Immature natural killer cell (primary cell): ENCODE measurements around the gene KLHL42. TPM values are rescaled to one million over a fixed set of nuclear protein-coding genes. Genes with fewer than 3 reads are reported as not detected.

Source experiments
- DNase-seq, 3 donors: peaks; one replicate each; pipeline ENCODE4 v3.0.0; 2022; ENCODE audit warnings: mixed read lengths in 1 of 3
- H3K27ac Mint-ChIP-seq, 6 donors: one replicate each; pipeline ENCODE4 v1.8.0; 2020; ENCODE audit warnings: mixed read lengths in 6 of 6, mild to moderate bottlenecking in 5 of 6, inconsistent platforms in 4 of 6, moderate library complexity in 3 of 6
- H3K27me3 Mint-ChIP-seq, 3 donors: one replicate each; pipeline ENCODE4 v1.8.0; 2020 to 2021; ENCODE audit warnings: low read depth in 3 of 3, mild to moderate bottlenecking in 3 of 3, mixed read lengths in 3 of 3, moderate library complexity in 3 of 3, inconsistent platforms in 1 of 3
- H3K36me3 Mint-ChIP-seq, 3 donors: one replicate each; pipeline ENCODE4 v1.8.0; 2020; ENCODE audit warnings: mixed read lengths in 3 of 3, inconsistent platforms in 2 of 3, mild to moderate bottlenecking in 2 of 3
- H3K4me1 Mint-ChIP-seq, 2 donors: one replicate each; pipeline ENCODE4 v1.8.0; 2020; ENCODE audit warnings: inconsistent platforms in 2 of 2, mild to moderate bottlenecking in 2 of 2, mixed read lengths in 2 of 2, moderate library complexity in 1 of 2
- H3K4me3 Mint-ChIP-seq, 5 donors: one replicate each; pipeline ENCODE4 v1.8.0; 2020; ENCODE audit warnings: mild to moderate bottlenecking in 5 of 5, mixed read lengths in 5 of 5, inconsistent platforms in 3 of 5, moderate library complexity in 3 of 5
- H3K9me3 Mint-ChIP-seq, 6 donors: one replicate each; pipeline ENCODE4 v1.8.0; 2020; ENCODE audit warnings: mild to moderate bottlenecking in 6 of 6, mixed read lengths in 6 of 6, inconsistent platforms in 4 of 6, moderate library complexity in 3 of 6
- polyA plus RNA-seq, 3 donors: library from polyadenylated mRNA; unstranded; fragments of 300-500 nt; fragmentation: Illumina TruSeq; gene quantifications; one replicate each; pipeline ENCODE4 v1.2.3, GENCODE V29; 2021

The KLHL42 gene
- polyA plus RNA-seq, 3 donors from 2014 or later, result 3.5 to 10.3 (median 5.7) TPM

GRCh38 chr12:27790179-27790578 lies 10.1 kb downstream of the KLHL42 start:
- no peak for DNase-seq
- H3K27ac Mint-ChIP-seq, result no peak overlapping the region
- H3K9me3 Mint-ChIP-seq, result no peaks in the 10 kb centered on the region
- H3K4me3 Mint-ChIP-seq, result no peak overlapping the region
- peaks cover 10 to 24% (median 11%) of the 10 kb centered on the region in 3 donors for H3K36me3 Mint-ChIP-seq
- no peaks in the 10 kb centered on the region for H3K27me3 Mint-ChIP-seq
- peaks cover 6 to 30% of the 10 kb centered on the region in 2 donors for H3K4me1 Mint-ChIP-seq

GRCh38 chr12:27794818-27795584 lies 15.0 kb downstream of the KLHL42 start:
- peak overlapping the region in 1 of 6 donors; percentile 54 for H3K27ac Mint-ChIP-seq
- peaks cover 0 to 4% of the 10 kb centered on the region in 2 donors for H3K4me1 Mint-ChIP-seq
- H3K9me3 Mint-ChIP-seq, result no peaks in the 10 kb centered on the region
- peaks cover 24 to 42% (median 25%) of the 10 kb centered on the region in 3 donors for H3K36me3 Mint-ChIP-seq
- H3K27me3 Mint-ChIP-seq, result no peaks in the 10 kb centered on the region
- H3K4me3 Mint-ChIP-seq, result no peak overlapping the region
- DNase-seq, result no peak

- no peak overlapping the region for H3K4me3 Mint-ChIP-seq
- no peak overlapping the region for H3K27ac Mint-ChIP-seq
Observed at GRCh38 chr12:27796128-27796527, 16.1 kb downstream of the KLHL42 start.

GRCh38 chr12:27797301-27798025 lies 17.4 kb downstream of the KLHL42 start:
- Mint-ChIP-seq H3K9me3 (no peaks in the 10 kb centered on the region), H3K27me3 (no peaks in the 10 kb centered on the region), H3K4me1 (no peaks in the 10 kb centered on the region), H3K4me3 (no peak overlapping the region), H3K27ac (no peak overlapping the region), H3K36me3 (peaks cover 15 to 27% (median 18%) of the 10 kb centered on the region in 3 donors)
- no peak for DNase-seq

More at GRCh38 chr12:27796128-27796527, 16.1 kb downstream of the KLHL42 start:
- Mint-ChIP-seq H3K27me3 (no peaks in the 10 kb centered on the region), H3K4me1 (no peaks in the 10 kb centered on the region), H3K36me3 (peaks cover 24 to 38% (median 25%) of the 10 kb centered on the region in 3 donors), H3K9me3 (no peaks in the 10 kb centered on the region)
- DNase-seq, result no peak

GRCh38 chr12:27800819-27801218 lies 20.8 kb downstream of the KLHL42 start:
- Mint-ChIP-seq H3K27ac (peak overlapping the region in 1 of 6 donors; percentile 13), H3K36me3 (peaks cover 7 to 18% (median 15%) of the 10 kb centered on the region in 3 donors), H3K4me1 (peaks cover 0 to 1% of the 10 kb centered on the region in 2 donors), H3K4me3 (no peak overlapping the region), H3K9me3 (no peaks in the 10 kb centered on the region), H3K27me3 (peaks cover 0 to 4% (median 0%) of the 10 kb centered on the region in 3 donors)
- no peak for DNase-seq

- no peak for DNase-seq
- Mint-ChIP-seq H3K27me3 (peaks cover 0 to 6% (median 0%) of the 10 kb centered on the region in 3 donors), H3K27ac (no peak overlapping the region), H3K4me3 (no peak overlapping the region), H3K9me3 (no peaks in the 10 kb centered on the region), H3K4me1 (peaks cover 0 to 9% of the 10 kb centered on the region in 2 donors), H3K36me3 (peaks cover 7 to 14% (median 12%) of the 10 kb centered on the region in 3 donors)
Observed at GRCh38 chr12:27801630-27802029, 21.6 kb downstream of the KLHL42 start.

- Mint-ChIP-seq H3K9me3 (no peaks in the 10 kb centered on the region), H3K27me3 (peaks cover 0 to 6% (median 0%) of the 10 kb centered on the region in 3 donors), H3K36me3 (peaks cover 7% of the 10 kb centered on the region in 3 donors), H3K4me1 (peaks cover 6 to 18% of the 10 kb centered on the region in 2 donors), H3K4me3 (no peak overlapping the region), H3K27ac (no peak overlapping the region)
- DNase-seq, result no peak
Observed at GRCh38 chr12:27802511-27802910, 22.5 kb downstream of the KLHL42 start.

- peaks cover 6 to 21% of the 10 kb centered on the region in 2 donors for H3K4me1 Mint-ChIP-seq
- H3K27me3 Mint-ChIP-seq, result peaks cover 0 to 6% (median 0%) of the 10 kb centered on the region in 3 donors
- no peak for DNase-seq
- H3K4me3 Mint-ChIP-seq, result no peak overlapping the region
- H3K27ac Mint-ChIP-seq, result no peak overlapping the region
- H3K36me3 Mint-ChIP-seq, result peaks cover 3 to 7% (median 4%) of the 10 kb centered on the region in 3 donors
- H3K9me3 Mint-ChIP-seq, result no peaks in the 10 kb centered on the region
Observed at GRCh38 chr12:27802936-27803335, 22.9 kb downstream of the KLHL42 start.

GRCh38 chr12:27805238-27805637 lies 25.2 kb downstream of the KLHL42 start:
- H3K4me3 Mint-ChIP-seq, result no peak overlapping the region
- DNase-seq, result no peak
- H3K4me1 Mint-ChIP-seq, result peaks cover 6 to 21% of the 10 kb centered on the region in 2 donors
- no peak overlapping the region for H3K27ac Mint-ChIP-seq
- peaks cover 0 to 8% (median 0%) of the 10 kb centered on the region in 3 donors for H3K27me3 Mint-ChIP-seq
- H3K36me3 Mint-ChIP-seq, result no peaks in the 10 kb centered on the region
- H3K9me3 Mint-ChIP-seq, result no peaks in the 10 kb centered on the region

GRCh38 chr12:27806259-27806658 lies 26.2 kb downstream of the KLHL42 start:
- Mint-ChIP-seq H3K36me3 (no peaks in the 10 kb centered on the region), H3K4me3 (peak overlapping the region in 2 of 5 donors; percentile 11 to 19), H3K27ac (peak overlapping the region in 1 of 6 donors; percentile 57), H3K4me1 (peaks cover 6 to 21% of the 10 kb centered on the region in 2 donors), H3K27me3 (peaks cover 0 to 8% (median 0%) of the 10 kb centered on the region in 3 donors), H3K9me3 (no peaks in the 10 kb centered on the region)
- no peak for DNase-seq

- H3K27ac Mint-ChIP-seq, result peak overlapping the region in 4 of 6 donors; percentile 8 to 83 (median 60)
- peak overlapping the region; percentile 19 to 61 (median 31) for H3K4me3 Mint-ChIP-seq
- H3K9me3 Mint-ChIP-seq, result no peaks in the 10 kb centered on the region
- H3K36me3 Mint-ChIP-seq, result no peaks in the 10 kb centered on the region
- DNase-seq, result peak; percentile 2 to 15 (median 5)
- peaks cover 6 to 21% of the 10 kb centered on the region in 2 donors for H3K4me1 Mint-ChIP-seq
- H3K27me3 Mint-ChIP-seq, result peaks cover 0 to 8% (median 0%) of the 10 kb centered on the region in 3 donors
Observed at GRCh38 chr12:27807063-27807703, 27.1 kb downstream of the KLHL42 start.

- H3K4me1 Mint-ChIP-seq, result peaks cover 6 to 21% of the 10 kb centered on the region in 2 donors
- no peak overlapping the region for H3K4me3 Mint-ChIP-seq
- H3K27me3 Mint-ChIP-seq, result peaks cover 0 to 10% (median 0%) of the 10 kb centered on the region in 3 donors
- DNase-seq, result no peak
- no peaks in the 10 kb centered on the region for H3K36me3 Mint-ChIP-seq
- H3K27ac Mint-ChIP-seq, result no peak overlapping the region
- no peaks in the 10 kb centered on the region for H3K9me3 Mint-ChIP-seq
Observed at GRCh38 chr12:27808841-27809240, 28.8 kb downstream of the KLHL42 start.

GRCh38 chr12:27810756-27811155 lies 30.7 kb downstream of the KLHL42 start:
- Mint-ChIP-seq H3K27me3 (peaks cover 0 to 10% (median 0%) of the 10 kb centered on the region in 3 donors), H3K9me3 (no peaks in the 10 kb centered on the region), H3K4me1 (peaks cover 6 to 20% of the 10 kb centered on the region in 2 donors), H3K4me3 (no peak overlapping the region), H3K27ac (no peak overlapping the region), H3K36me3 (no peaks in the 10 kb centered on the region)
- DNase-seq, result no peak
